UCSD-AML1 (cell line): ENCODE data around the gene RPL13.

ENCODE experiments used
- DNase-seq: peaks from one replicate; lab custom pipeline; 2025; ENCODE audit not compliant: unreplicated experiment; lab: John Stamatoyannopoulos, UW

RPL13 gene

GRCh38 chr16:89596957-89597649, 36.6 kb downstream of the RPL13 start:
- no peak for DNase-seq

- no peak for DNase-seq
Observed at GRCh38 chr16:89598199-89598598, 37.7 kb downstream of the RPL13 start.

GRCh38 chr16:89599451-89599858, 39.0 kb downstream of the RPL13 start:
- DNase-seq = peak; percentile 61

- no peak for DNase-seq
Observed at GRCh38 chr16:89599902-89600301, 39.4 kb downstream of the RPL13 start.

- no peak for DNase-seq
Observed at GRCh38 chr16:89600427-89600826, 39.9 kb downstream of the RPL13 start.

GRCh38 chr16:89600956-89601355, 40.5 kb downstream of the RPL13 start:
- DNase-seq = no peak

- no peak for DNase-seq
Observed at GRCh38 chr16:89601906-89602272, 41.4 kb downstream of the RPL13 start.

- DNase-seq = peak; percentile 68
Observed at GRCh38 chr16:89602273-89602951, 41.9 kb downstream of the RPL13 start.

- DNase-seq = no peak
Observed at GRCh38 chr16:89602952-89603590, 42.6 kb downstream of the RPL13 start.

GRCh38 chr16:89604764-89605163, 44.3 kb downstream of the RPL13 start:
- no peak for DNase-seq

- no peak for DNase-seq
Observed at GRCh38 chr16:89605186-89605970, 44.9 kb downstream of the RPL13 start.

- DNase-seq = no peak
Observed at GRCh38 chr16:89606006-89606405, 45.5 kb downstream of the RPL13 start.

GRCh38 chr16:89607453-89607852, 47.0 kb downstream of the RPL13 start:
- DNase-seq = no peak

- DNase-seq = no peak
Observed at GRCh38 chr16:89607937-89608740, 47.7 kb downstream of the RPL13 start.

- DNase-seq = no peak
Observed at GRCh38 chr16:89610108-89610453, 49.6 kb downstream of the RPL13 start.

GRCh38 chr16:89612415-89613166, 52.1 kb downstream of the RPL13 start:
- no peak for DNase-seq

GRCh38 chr16:89613231-89613953, 52.9 kb downstream of the RPL13 start, which contains the start of gene DPEP1:
DPEP1 (plus strand) TSS chr16:89613642; CDS start chr16:89630411, 16,769 bp downstream.
- DNase-seq = peak; percentile 59

- no peak for DNase-seq
Observed at GRCh38 chr16:89613954-89614459, 53.5 kb downstream of the RPL13 start.
